ENCODE data around the gene SFTPD.

Gene SFTPD

DNA sequence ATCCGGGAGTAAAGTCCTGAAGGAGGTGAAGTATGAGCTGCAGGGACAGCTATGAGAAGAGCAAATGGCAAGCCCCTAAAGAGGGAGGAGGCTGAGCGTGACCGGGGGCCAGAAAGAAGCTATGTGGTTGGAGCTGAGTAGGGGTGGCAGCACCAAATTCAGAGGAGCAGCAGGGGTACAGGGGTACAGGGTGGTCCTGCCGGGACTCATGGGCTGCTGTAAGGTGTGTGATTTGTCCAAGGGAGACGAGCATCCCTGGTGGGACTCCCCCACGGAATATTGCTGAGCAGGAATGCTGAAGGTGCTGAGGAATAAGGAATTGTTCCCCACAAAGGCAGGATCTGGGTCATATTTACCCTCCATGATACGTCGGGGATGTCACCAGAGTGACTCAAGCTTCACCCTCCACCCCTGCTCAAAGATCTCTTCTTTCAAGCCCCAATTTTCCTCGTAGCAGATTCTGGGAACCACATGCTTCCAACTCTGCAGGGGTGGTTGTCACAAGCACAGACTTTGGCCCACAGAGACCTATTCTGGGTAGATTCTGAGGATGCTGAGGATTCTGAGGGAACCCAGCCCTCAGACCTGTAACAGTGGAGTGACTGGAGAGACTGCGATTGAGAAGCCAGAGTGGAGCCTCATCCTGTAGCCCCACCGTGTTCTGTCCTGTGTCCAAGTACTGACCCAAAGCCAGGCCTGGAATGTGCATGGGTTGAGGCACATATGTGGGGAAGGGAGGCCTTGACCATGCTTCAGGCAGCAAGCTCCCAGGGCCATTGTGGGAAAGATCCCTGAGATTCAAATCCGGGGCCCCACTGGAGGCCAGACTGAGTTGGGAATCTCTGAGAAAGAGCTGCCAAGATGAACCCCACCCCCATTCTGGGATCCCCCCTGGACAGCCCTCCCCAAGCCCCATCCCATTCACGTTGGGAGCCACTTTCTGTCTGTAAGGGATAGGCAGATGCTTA lies 4.2 kb downstream of the SFTPD start:
- DNase-seq (ENCODE audit: low read depth, low spot score): no peak

DNA sequence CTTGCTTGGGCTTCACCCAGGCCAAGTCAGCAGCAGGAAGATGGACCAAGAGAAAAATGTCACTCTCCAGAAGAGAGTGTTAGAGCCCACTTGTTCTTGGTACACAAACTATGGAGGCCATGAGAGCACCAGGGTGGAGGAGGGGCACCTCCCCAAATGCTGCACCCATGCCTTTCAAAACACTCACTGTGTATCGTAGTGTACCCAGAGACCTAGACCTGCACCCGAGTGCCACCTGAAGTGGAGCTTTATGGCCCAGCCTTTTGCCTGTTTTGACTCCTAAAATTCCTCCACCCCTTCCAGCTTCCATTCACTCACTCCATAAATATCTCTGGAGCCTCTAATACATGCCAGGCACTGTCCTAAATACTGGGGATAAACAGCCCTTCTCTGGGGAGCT lies 5.0 kb downstream of the SFTPD start:
- no peak for DNase-seq (ENCODE audit: low read depth, low spot score)

DNA sequence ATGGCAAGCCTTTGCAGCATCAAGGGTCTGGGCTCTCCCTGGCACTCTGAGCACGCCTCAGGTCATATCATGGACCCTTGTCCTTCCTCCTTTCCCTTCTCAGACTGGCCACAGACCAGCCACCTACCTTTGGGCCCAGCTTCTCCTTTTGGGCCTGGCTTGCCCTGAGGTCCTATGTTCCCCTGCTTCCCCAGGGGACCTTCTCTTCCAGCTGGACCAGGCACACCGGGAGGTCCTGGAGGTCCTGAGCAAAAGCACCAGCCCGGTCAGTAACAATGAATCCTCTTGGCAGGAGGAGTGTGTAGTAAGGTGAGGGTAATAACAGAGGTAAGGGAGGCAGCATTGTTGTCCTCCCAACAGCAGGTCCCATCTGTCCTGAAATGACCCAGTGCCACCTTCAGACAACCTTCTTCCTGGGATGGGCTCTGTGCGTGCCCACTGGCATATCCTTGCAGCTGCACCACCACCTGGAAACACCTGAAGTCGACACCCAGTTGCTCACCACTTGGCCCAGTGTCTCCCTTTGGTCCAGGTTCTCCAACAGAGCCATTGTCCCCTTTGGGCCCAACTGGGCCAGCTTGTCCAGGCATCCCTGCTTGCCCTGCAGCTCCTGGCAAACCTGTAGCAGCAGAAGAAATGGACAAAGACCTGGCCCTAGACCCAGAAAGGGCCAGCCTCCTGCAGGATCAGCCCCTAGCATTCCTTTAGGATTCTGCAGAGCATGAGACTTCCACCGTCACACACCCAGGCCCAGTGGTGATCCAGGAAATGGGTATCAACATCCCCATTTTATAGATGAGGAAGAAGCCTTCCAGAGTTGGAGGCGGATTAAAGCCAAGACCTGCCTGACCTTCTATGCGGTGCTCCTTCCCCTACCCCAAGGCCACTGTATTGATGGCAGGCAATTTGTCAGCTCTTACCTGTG lies 6.4 kb downstream of the SFTPD start:
- DNase-seq (ENCODE audit: low read depth, low spot score): no peak

DNA sequence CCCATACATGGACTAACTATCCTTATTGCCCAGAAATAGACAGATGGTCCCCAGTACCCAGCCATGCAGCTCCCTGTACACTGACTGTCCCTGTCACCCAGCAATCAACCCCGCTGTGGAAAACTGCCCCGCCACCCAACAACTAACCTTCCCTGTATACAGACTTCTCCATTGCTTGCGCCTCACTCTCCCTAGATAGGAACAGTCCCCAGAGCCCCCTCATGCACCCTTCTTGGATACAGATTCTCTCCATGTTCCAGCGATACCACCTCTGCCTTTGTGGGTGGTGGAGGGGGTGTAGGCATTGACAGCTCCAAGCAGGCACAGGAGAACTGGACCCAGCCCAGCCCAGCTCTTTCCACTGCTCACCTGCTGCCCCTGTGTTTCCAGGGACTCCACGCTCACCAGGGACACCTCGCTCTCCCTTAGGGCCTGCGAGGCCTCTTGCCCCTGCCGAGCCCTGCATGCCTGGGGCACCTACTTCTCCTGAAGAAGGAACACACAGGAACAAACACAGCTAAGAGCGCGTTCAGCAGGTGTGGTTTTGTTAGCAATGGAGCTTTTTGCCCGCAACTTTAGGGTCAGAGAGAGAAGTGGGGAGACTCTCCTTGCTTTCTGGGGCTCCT lies 7.2 kb downstream of the SFTPD start:
- no peak for DNase-seq (ENCODE audit: low read depth, low spot score)

DNA sequence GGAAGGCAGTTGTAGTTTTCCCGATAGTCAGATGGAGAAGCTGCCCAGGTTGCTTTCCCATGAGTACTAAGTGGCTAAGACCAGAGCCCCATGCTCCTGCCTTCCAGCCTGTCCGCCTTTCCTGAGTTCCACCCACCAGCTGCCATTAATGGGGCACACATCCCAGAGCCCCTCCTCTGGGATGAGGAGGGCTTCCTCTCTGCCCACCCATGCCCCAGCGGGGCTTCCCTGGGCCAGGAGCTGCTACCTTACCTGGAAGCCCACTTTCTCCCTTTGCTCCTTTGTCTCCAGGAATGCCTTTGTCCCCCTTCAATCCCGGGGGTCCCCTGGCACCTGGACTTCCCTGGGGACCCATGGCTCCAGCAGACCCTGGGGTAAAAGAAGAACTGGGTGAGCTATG lies 7.8 kb downstream of the SFTPD start:
- DNase-seq (ENCODE audit: low read depth, low spot score): no peak

DNA sequence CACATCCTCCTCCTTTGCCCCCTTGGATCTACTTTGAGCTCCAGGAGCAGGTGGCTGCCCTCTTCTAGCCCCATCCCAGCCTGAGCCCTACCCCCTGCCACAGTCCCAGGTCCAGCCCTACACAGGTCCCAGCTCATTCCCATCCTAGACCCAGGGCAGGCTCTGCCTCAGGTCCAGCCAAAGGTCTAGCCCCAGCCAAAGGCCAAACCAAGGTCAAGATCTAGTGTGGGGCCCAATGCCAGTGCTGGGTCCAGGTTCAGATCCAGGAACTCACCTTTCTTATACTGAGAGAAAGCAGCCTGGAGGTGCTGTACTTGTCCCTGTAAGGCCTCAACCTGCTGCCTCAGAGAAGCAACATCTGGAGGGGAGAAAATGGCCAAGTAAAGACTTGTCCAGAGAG lies 8.5 kb downstream of the SFTPD start:
- no peak for DNase-seq (ENCODE audit: low read depth, low spot score)

DNA sequence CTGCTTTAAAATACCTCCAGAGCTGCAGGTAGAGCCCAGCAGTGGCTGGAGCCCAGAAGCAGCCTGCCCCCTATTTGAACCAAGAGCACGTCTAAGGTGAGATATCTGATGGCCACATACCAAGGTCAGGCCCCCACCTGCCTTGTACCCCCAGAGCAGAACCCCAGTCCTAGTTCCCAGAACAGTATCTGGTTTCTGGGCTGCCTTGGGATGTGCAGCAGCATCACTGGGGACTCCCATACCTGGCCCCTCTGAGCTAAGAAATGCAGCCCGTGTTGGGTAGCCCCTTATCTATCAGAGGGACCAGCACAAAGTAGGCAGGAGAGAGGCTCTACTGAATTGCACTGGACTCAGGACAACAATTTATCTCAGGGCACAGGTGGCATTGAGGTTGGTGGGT lies 8.9 kb downstream of the SFTPD start:
- DNase-seq (ENCODE audit: low read depth, low spot score): no peak

DNA sequence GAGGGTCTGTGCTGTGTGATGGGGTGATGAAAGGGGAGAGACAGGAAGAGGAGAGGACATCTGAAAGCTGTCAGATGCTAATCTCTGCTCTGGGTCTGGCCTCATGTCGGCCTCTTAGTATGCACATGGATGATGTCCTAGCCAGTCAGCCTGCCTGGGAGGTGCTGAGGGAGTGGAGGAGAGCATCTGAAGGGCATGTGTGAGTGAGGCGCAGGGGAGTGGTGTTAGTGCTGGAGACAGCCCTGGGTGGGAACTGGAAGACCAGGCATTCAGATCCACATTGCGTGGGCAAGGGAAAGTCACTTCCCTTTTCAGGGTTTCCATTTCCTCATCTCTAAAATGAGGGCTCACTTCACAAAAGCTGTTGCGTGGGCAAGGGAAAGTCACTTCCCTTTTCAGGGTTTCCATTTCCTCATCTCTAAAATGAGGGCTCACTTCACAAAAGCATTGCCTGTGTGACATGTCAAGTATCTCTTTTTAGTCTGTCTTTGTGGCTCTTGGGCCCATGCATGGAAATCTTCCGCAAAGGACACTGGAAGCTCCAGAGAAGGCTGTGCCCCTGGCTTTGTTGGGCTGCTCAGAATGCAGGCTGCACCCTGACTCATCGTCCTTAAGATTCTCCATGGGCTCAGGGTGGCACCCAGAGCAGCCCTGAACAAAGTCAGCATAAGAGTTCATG lies 10.0 kb downstream of the SFTPD start:
- no peak for DNase-seq (ENCODE audit: low read depth, low spot score)

DNA sequence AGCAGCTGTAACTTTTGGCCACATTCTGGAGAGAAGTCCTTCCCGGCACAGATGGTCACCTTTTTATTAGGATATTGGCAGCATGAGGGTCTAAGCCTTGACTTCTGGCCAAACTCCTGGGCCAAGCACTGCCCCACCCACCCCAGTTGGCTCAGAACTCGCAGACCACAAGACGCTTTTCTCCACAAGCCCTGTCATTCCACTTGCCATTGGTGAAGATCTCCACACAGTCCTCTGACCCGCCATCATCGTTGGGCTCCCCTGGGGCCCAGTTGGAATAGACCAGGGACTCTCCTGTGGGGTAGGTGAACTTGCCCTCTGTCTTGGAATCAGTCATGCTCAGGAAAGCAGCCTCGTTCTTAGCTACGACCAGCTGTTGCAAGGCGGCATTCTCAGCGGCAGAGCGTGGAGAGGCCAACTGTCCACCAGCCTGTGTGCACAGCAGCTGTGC lies 11.2 kb downstream of the SFTPD start:
- DNase-seq (ENCODE audit: low read depth, low spot score): no peak

DNA sequence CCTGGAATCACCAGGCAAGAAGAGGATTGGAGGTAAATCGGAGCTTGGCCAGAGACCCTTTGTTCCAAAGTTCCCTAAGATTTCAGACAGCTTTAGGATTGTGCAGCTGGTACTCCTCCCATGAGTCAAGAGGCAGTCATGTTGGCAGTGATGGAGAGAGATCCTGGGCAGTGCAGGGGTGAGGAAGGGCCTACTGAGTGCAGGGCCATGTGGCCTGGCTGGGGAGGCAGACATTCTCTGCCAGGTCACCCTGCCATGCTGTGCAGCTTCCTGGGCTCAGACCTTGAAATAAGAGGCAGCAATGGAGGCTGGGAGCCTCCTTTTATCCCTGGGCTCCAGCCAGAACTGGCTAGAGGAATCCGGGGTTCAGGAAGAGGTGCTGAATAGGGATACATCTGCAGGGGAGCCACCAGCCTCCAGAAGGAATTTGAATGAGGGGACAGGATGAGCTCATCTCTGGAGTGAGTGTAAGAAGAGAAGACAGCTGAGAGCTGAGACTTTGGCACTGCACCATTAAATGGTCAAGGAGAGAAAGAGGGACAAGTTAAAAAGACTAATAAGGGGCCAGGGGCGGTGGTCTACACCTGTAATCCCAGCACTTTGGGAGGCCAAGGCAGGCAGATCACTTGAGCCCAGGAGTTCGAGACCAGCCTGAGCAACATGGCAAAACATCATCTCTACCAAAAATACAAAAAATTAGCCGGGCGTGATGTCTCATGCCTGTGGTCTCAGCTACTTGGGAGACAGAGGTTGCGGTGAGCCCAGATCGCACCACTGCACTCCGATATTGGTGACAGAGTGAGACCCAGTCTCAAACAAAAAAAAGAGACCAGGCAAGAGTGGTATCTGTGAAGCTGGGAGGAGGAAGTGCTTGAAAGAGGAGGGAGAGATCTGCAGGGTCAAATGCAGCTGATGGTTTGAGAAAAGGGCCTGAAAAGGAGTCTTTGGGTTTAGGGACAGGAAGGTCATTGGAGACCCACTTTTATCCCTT lies 12.0 kb downstream of the SFTPD start:
- no peak for DNase-seq (ENCODE audit: low read depth, low spot score)

DNA sequence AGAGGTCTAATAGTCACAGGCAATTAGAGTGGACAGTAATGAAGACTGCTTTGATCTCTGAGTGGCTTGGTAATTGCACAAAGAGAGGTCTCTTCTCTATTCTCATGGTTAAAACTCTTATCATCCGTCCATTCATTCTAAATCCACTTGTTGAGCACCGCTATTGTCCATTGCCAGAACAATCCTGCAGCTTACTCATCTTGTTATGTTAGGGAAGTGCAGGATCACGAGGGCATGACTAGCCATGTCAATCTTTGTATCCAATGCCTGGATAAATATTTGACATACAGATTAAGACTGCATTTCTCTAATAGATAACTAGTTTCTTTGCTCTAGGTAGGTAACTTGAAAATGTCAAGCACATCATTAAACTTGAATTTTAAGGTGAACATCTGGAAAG lies 14.9 kb downstream of the SFTPD start:
- DNase-seq (ENCODE audit: low read depth, low spot score): no peak

DNA sequence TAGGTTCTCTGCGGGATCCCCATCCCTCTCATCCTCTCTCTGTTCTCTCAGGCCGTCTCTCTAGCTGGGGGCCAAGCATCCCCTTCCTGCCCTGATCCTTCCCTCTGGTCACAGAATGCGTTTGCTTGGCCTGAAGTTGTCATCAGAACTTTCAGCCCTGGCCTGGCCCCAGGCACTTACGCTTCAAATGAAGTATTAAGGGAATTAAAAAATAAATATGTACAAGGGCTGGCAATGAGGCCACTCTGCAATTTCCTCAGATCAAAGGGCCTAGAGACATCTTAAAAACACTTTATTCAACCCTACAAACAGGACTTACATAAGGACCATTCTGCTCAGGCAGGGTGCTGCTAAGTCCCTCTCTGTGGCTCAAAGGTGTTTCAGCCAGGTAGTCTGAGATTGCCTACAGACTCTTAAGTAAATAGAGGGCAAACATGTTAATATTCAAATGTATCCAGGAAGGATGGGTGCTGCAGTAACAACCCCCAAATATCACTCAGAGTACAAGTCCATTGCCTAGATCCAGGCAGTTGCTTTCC lies 16.0 kb downstream of the SFTPD start:
- DNase-seq (ENCODE audit: low read depth, low spot score): no peak

DNA sequence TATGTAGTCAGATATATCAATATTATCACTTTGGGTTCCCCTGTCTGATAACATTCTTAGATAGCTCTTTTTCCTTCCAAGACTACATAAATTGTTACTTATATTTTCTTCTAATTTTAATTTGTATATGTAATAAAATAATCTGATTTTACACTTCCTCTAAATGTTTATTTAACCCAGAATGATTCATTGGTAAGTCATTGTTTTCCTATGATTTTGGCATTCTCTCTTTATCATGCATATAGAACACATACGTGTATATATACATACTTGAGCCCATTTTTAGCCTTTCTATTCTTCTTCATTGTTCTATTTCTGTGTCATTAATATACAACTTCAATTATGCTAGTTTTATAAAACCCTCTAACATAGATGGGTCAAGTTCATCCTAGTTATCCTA lies 16.6 kb downstream of the SFTPD start:
- no peak for DNase-seq (ENCODE audit: low read depth, low spot score)

DNA sequence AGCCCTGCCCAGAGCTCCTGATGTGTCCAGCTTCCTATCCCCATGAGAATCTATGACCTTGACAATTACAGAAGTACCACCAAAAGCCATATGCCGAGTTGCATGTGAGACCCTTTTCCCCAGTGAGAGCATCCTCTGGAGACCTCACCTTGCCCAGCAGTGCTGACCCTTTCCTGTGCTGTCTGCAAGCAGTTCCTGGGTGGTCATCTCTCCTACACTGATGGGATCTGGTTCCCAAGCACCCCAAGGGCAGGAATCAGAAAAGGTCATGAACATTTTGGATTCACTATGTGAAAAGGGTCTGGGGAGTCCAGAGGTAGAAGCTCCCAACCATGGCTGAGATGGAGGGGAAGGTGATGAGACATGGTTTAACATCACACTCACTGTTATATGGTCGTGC lies 18.2 kb downstream of the SFTPD start:
- DNase-seq (ENCODE audit: low read depth, low spot score): no peak

DNA sequence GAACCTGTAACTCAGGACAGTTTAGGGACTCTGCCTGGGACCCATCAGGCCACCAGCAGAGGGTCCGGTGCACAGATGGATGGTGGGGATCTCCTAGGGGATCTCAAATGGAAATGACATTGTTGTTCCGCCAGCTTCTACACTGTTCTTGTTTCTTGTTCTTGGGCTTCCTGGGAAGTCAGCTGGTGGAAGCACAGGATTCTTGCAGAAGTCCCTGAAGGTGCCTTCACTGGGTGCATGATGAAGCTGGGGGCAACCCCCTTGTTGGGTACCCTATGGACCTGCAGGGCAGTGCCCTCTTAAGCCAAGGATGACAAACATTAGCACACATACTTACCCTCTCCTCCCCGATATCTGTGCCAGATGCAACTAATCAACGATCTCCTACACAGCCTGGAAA lies 18.6 kb downstream of the SFTPD start:
- no peak for DNase-seq (ENCODE audit: low read depth, low spot score)

DNA sequence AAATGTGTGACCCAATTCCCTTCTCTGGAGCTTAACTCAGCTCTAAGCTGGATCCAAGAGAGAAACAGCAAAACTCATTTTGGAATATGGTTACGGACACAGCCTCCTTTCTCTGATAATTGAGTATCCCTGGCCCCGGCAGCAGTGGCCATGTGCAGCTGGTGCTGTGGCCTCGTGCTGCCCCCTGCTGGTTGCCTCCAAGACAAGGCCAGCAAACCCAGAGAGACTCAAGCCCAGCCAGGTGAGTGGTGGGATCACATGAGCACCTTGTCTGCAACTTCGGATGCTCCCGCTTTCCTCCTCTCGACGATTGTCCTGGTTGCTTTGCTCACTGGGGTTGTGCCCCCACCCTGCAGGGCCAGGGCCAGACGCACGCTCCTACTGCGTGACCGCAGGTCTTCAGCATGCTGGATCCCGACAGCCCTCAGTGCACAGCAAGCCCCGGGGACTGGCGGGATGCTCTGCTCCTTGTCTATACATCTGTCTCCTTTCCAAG lies 19.4 kb downstream of the SFTPD start:
- peak; percentile 46 for DNase-seq (ENCODE audit: low read depth, low spot score)

DNA sequence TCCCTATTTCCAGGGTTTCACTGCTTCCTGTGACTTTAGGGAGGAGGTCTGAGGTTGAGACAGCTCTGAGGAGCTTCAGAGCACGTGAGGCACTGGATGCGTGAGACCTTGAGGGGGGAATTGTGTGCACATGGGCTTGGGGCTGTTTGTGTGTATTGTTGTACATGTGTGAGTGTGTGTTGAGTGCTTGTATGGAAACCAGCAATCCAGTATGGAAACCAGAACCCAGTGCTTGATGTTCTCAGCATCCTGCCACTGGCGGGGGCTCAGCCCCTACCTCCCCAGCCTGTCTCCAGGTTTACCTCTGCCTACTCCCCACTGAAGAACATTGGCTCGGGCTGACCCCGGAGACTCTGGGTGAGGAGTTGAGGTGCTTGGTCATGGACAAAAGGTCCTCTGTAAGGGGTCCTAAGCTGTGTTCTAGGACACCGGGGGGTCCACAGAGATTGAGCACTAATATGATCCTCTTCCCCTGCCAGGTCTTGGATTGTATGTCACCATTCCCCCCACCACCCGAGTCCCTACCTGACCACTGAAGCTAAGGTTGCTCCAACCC lies 20.8 kb downstream of the SFTPD start:
- DNase-seq (ENCODE audit: low read depth, low spot score): no peak

DNA sequence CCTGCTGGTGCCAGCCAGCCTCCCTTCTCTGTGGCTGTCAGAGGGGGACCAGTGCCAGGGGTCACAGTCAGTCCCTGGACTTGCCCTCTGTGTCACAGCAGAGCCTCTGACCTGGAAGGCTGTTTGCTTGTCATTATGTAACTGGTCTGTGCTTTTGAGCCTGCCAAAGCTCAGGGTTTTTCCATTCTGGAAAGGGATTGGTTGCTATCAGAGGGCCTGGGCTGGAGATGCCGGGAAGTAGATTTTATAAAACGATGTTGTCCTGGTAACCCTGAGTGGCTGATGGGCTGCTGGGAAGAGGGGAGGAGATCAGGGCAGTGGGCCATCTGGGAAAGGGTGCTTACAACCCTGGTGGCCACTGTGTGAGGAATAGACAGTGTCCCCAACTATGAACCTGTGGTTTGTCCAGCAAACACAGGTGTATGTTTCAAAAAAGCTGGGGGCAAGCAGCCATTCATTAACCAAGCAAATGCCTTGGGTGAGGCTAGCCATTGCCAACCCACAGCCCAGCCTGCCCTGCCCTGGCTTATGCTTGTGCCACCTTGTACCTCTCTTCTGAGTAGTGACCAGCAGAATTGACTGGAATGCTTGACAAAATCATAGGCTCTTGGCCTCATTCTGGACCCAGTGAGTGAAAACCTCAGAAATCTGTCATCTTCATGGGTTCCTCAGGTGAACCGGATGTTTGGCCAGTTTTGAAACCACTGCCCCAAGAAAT lies 21.6 kb downstream of the SFTPD start:
- DNase-seq (ENCODE audit: low read depth, low spot score): no peak

DNA sequence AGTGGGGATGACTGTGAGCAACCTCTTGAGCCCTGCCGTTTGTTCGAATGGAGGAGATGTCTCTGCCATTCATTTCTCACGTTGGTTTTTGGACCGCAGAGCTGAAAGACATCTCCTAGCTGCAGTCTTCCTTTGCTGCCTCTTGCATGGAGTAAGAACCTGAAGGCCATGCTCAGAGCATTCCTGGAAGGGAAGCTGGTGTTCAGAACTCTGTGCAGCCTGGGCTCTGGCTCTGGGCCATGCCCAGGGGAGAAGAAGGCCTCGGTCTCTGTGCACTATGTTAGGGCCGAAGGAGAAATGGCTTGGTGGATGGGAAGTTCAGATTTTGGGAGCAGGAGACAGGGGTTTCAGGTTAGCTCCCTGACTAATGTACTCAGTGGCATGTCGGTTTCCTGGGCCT lies 22.9 kb downstream of the SFTPD start:
- DNase-seq (ENCODE audit: low read depth, low spot score): no peak

Measured in smooth muscle cell of the brain vasculature (primary cell).